Measurements from ENCODE around the gene IL1RN.
"Not testable (repeated sequence)": the region's sequence is repeated elsewhere in the genome, so short reads cannot be mapped to it uniquely, and the experiment has no call there.

The IL1RN gene, protein sequence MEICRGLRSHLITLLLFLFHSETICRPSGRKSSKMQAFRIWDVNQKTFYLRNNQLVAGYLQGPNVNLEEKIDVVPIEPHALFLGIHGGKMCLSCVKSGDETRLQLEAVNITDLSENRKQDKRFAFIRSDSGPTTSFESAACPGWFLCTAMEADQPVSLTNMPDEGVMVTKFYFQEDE

DNA sequence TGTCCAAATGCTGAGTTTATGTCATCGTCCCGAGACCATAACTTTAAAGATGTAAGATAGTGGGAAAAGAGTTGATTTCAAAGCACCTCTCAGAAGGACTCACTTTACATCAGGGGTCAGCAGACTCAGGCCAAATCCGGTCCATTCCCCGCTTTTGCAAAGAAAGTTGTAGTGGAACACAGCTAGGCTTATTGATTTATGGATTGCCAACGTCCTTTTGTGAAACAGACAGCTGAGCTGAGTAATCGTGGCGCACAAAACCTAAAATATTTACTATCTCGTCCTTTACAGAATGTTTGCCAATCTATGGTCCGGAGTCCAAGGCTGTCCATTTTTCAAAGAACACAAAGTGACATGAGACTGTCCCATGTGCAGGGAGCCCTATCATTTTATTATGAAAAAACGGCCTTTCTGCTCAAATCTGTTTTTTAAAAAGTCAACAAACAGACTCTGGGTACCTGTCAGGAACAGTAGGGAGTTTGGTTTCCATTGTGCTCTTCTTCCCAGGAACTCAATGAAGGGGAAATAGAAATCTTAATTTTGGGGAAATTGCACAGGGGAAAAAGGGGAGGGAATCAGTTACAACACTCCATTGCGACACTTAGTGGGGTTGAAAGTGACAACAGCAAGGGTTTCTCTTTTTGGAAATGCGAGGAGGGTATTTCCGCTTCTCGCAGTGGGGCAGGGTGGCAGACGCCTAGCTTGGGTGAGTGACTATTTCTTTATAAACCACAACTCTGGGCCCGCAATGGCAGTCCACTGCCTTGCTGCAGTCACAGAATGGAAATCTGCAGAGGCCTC, at the start of gene IL1RN:
TSS of gene IL1RN (plus strand) at position 754 of the 801 bp plus-strand sequence. CDS start at position 781, 27 bp downstream.
- DNase-seq: no peak

DNA sequence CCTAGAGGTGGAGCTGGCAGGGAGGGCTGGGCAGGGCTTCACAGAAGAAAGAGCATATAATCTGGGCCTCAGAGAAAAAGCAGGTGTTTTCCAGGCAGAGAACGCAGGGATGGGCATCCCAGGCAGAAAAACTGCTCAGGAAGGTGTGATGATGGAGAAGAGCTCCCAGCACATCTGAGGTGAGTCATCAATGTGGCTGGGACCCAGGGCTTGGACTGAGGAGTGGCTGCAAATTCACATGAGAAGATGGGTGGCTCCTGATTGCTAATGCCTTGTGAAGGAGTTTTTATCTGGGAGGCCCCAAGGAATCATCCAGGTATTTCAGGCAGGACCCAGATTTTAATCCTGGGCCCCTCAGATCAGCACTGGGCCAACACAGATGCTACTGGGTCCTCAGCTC, 49.5 kb upstream of the IL1RN start:
- no peak for DNase-seq

DNA sequence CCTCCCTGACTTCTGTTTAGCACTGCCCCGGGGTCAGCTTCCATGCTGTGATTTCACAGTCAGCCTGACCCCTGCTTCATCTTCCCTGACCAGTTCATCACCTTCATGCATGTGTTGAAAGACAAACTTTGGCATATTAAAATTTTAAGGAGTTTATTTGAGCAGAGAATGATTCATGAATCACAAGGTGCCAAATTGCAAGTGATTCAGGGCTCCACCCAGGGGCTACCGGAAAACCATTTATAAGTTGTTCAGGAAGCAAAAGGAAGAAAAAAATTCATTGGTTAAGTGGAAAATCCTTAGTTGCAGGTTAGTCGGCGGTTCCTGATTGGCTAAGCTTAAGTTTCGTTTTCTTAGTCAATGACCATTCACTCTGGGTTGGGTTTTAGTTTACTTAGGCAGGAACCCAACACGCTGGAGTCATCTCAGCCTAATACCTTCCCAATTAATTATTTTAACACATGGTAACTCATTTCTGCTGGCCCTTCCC, 49.0 kb upstream of the IL1RN start:
- no peak for DNase-seq

DNA sequence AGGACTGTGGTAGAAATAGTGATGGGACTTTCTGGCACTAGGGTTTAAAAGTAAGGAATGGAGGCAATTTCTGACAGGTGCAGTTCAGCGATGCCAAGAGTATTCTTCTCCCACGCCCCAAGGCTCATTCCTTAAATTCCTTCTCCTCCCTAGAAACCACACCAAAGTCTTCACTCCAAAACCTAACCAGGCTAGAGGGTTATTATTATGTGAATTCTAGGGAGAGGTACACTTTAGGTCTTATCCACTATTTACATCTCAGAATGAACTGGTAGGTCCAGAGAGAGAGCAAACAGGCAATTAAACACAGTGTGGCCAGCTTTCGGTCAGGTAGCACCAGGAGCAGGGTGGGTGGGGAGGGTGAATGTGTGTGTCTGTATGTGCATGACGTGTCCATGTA, 48.3 kb upstream of the IL1RN start:
- no peak for DNase-seq

DNA sequence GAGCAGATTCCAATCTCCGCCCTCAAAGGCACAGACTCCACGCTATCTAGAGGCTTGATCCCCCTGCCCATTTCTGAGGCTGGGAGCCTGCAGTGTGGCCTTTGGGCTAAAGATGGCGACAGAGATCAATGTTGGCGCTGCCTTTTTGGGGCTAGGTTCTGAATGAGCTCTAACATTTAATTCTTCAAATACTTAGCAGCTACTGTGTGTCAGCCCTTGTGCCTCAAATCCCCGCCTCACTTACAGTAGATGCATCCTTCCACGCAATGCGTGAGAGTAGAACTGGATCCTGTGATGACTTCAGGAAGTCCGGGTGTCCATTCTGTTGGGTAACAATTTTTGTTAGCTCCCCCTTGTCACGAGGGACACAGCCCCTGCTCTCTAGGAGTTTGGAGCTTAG, 47.3 kb upstream of the IL1RN start:
- no peak for DNase-seq

DNA sequence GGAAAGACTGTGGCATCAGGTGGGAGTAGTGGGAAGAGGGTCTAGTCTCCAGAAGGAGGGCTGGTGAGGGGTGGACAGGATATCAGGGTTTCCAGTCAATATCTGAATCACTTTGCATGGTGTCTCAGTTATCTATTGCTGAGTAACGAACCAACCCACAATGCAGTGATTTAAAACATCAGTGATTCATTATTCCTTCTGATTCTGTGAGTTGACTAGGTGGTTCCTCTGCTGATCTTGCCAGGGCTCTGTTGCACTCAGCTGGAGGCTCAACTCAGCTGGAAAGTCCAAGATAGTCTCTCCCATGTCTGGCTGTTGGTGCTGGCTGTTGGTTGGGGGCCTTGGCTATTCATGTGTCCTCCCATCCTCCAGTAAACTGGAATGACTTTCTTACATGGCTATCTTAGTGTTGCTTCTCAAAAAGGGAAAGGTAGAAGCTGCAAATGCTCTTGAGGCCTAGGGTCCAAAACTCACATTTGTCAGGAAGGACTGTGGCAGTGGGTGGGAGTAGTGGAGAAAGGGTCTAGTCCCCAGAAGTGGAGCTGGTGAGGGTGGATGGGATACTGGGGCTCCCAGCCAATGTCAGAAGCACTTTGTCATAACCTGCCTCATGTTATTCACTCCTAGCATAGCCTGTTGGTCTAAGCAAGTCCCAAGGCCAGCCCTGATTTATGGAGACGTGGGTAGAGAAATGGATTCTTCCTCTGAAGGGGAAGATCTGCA, 45.7 kb upstream of the IL1RN start:
- DNase-seq: no peak

DNA sequence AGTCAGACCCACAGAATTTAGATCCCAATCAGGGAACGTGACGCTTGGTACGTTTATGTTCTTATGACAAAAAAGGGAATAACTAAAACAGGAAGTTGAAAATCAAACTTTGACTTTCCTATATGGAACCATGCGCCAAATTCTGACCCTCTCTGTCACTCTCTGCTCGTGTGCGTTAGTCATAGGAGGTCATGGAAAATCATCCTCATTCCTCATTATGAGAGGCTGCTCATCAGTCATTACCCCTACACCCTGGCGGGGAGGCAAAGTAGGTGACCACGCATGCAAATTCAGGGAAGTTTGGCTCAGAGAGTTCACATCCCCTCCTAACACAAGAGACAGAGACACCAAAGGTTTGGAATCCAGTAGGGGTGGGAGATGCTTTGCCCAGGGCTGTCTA, 44.1 kb upstream of the IL1RN start:
- DNase-seq: no peak

DNA sequence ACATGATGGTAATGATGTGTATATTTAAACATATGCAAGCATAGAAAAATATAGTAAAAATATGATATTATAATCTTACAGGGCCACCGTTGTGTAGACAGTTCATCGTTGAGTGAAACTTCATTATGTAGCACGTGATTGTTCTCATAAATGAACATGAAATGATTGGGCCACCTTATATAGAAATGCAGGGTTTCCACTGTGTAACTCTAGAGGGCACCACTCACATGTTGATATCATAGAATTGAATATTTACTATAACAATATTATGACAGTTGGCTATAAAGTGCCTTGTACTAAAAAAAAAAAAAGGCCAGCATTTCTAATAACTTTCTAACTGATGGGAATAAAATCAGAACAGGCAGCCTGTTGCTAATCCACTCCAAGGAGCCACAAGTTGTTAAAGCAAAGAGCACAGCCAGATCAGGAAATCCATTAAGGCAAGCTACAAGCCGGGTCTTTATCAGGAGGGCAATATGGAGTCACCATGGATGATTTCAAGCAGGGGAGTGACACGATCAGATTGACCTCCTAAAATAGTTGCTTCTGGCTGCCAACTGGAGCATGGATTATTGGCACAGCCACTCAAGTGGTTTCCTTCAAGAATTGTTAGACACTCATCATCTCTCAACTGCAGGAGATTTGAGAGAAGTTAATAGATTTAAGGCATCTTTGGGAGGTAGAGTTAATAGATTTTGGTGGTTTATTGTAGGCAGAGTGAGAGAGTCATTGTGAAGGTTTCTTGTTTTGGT, 43.0 kb upstream of the IL1RN start:
- no peak for DNase-seq

DNA sequence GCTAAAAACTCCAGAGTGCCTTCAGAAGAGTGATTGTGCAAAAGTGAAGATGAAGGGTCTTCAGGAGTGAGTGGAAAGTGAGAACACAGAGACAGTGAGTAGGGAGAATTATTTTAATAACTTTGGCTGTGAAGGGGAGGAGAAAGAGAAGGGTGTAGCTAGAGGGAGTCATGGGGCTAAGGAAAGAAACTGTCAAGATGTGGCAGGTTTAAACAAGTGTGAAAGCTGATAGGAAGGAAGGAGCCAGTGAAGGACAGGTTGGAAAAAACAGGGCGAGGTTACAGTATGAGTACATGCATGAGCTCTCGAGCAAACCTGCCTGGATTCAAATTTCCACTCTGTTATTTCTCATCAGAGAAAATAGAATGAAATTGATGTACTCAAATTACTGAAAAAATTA, 41.9 kb upstream of the IL1RN start:
- DNase-seq: no peak

DNA sequence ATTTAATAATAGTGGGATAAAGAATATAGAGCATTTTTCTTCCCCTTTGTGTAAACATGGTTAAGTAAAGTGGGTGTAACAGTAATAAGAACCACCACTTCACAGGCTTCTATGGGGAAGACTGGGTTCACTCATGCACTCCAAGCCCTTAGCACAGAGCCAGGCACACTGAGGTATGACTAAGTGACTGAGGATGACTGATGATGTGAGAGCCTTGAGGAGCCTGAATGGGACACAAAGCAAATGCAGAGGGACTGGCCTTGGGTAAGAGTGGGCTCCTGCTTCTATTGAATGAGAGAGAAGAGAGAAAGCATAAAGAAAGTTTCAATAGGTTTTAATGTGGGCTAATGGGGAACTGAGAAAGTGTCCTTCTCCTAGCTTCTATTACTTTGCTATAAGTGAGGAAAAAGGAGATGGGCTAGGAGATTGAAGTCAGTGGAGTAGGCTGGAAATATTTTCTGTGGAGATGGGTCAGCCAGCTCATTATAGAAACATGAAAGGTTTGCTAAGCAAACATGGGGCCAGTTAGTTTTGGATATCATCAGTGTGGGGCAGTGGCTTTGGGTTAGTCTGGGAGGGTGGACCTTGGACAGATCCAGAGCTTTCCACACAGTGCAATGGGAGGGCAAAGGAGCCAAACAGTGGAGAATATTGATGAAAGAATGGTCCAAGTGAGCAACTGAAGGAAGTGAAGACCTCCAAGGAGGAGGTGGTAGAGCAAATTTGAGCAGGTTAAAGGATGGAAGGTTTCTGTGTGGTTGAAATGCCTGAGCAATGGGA, 39.0 kb upstream of the IL1RN start:
- no peak for DNase-seq

DNA sequence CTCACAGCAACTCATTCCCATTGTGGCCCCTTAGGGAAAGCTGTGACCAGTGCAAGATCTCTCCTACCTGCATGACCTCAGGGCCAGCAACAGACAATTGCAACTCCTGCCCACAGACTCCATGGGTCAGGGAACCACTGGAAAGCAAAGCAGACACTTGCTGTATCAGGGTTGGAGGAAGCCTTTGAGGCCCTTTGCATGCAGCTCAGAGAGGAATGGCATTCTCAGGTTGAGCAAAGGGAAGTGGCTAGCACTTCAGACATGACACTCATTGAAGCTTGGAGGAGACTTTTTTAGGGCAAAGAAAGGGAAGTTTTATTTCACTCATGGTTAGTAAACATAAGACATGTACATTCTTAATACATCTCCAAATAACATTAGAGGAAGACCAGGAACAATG, 37.5 kb upstream of the IL1RN start:
- DNase-seq: no peak

DNA sequence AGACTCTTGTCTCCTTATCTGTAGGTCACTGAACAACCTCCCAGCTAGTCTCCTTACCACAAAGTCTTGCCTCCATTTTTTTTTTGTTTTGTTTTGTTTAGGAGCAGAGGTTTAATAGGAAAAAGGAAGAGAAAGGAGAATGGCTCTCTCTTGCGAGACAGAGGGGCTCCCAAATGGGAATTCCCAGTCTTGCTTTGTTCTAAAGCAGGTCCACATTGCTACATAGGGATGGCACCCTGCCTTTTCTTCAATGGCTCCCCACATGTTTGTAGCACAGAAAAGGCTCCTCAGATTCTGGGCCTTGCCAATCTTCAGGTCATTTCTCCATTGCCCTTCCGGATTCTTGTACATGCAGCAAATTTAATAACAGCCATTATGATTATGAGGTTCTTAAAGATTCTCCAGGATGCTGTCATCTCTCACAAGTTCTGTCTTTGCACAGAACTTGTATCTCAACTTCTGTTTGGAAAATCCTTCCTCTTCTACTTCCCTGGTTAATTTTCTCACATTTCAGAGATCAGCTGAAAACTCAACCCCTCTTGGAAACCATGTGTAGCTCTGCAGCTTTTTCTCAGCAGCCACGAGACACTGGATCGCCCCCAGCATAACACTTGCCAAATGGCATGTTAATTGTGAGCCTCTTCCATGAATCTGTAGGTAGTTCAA, 36.0 kb upstream of the IL1RN start:
- no peak for DNase-seq

DNA sequence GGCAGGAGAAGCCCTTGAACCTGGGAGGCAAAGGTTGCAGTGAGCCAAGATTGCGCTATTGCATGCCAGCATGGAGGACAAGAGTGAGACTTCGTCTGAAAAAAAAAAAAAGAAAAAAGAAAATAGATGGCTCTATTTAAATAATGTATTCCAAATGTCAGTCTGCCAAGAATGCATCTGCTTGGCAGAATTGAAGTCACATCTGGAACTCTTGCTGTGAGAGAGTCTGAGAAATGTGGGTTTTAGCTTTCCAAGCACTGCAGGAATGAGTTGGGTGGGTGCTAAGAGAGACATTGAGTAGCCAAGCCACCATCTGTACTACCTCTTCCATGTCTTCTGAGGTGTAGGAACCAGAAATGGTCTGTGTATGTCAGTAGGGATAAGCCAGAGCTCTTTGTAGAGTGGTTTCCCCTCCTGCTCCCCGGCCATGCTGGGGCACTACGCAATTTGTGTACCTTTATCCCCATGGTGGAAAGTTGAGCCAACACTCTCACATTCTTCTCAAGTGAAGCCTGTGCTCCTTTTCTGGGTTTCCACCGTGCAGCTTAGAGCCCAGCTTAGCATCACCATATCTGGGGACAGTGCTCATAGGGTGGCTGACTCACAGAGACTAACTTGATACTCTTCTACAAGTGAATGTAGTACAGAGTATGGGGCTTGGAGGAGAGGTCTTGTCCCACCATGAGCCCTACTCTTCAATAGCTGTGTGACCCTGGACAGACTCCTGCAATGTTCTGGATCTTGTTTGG, 34.4 kb upstream of the IL1RN start:
- DNase-seq: no peak

DNA sequence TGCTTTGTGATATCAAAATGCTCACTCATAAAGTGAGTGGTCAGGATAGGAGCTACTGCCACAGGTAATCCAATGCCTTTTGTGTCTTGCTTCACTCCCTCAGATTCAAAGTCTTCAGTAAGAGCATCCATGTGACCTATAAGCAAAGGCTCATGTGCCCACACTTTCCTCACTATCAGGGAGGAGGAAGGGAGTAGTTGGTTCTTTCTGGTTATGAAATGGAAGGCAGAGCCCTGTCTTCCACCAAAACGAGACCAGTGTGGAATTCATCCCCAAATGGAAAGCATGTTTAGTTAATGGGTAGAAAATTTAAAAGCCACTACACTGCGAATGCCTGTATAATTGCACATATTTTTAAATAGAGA, 33.8 kb upstream of the IL1RN start:
- DNase-seq: no peak

DNA sequence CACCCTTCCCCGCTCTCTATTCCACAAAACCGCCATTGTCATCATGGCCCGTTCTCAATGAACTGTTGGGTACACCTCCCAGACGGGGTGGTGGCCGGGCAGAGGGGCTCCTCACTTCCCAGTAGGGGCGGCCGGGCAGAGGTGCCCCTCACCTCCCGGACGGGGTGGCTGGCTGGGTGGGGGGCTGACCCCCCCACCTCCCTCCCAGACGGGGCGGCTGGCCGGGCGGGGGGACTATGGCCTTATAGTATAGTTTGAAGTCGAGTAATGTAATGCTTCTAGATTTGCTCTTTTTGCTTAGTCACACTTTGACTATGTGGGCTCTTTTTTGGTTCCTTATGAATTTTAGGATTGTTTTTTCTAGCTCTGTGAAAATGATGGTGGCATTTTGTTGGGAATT, 31.1 kb upstream of the IL1RN start:
- not testable (repeated sequence) for DNase-seq

DNA sequence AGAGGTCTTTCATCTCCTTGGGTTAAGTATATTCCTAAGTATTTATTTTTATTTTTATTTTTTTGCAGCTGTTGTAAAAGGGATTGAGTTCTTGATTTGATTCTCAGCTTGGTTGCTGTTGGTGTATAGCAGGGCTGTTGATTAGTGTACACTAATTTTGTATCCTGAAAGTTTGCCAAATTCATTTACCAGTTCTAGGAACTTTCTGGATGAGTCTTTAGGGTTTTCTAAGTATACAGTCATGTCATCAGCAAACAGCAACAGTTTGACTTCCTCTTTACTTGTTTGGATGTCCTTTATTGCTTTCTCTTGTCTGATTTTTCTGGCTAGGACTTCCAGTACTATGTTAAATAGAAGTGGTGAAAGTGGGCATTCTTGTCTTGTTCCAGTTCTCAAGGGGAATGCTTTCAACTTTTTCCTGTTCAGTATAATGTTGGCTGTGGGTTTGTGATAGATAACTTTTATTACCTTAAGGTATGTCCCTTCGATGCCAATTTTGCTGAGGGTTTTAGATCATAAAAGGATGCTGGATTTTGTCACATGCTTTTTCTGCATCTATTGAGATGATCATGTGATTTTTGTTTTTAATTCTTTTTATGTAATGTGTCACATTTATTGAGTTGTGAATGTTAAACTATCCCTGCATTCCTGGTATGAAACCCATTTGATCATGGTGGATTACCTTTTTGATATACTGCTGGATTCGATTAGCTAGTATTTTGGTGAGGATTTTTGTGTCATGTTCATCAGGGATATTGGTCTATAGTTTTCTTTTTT, 30.4 kb upstream of the IL1RN start:
- DNase-seq: not testable (repeated sequence)

DNA sequence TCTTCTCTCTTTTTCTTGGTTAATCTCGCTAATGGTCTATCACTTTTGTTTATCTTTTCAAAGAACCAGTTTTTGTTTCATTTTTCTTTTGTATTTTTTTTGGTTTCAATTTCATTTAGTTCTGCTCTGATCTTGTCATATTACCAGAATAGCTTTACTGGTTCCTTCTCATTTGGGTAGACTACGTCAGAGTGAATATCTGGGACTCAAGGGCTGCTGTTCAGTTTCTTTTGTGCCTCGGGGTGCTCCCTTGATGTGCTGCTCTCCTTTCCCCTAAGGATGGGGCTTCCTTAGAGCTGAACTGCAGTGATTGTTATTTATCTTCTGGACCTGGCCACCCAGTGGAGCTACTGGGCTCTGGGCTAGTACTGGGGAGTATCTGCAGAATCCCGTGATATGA, 29.4 kb upstream of the IL1RN start:
- DNase-seq: no peak

DNA sequence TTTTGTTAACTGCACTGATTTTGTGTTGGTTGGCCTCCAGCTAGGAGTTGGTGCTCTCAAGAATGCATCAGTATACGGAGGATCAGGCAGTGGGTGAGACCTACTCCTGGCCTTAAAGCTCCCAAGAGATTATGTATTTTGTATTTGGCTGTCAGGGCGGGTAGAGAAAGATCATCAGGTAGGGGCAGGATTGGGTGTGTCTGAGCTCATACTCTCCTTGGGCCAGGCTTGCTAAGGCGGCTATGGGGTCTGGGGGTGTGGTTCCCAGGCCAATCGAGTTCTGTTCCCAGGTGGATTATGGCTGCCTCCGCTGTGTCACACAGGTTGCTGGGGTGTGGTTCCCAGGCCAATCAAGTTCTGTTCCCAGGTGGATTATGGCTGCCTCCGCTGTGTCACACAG, 28.9 kb upstream of the IL1RN start:
- DNase-seq: no peak

DNA sequence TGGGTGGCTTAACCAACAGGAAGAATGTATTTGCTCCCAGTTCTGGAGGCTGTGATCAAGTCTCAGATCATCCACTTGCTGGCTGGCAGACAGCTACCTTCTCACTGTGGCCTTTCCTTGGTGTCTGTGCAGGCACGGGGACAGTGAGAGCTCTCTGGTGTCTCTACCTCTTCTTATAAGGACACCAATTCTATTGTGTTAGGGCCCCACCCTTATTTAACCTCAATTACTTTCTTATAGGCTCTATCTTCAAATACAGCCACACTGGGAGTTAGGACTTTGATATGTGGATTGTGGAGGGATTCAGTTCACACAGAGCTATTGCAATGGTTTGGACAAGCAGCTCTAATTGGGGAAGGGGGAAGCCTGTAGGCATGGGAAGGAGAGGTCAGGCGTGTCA, 25.3 kb upstream of the IL1RN start:
- no peak for DNase-seq

DNA sequence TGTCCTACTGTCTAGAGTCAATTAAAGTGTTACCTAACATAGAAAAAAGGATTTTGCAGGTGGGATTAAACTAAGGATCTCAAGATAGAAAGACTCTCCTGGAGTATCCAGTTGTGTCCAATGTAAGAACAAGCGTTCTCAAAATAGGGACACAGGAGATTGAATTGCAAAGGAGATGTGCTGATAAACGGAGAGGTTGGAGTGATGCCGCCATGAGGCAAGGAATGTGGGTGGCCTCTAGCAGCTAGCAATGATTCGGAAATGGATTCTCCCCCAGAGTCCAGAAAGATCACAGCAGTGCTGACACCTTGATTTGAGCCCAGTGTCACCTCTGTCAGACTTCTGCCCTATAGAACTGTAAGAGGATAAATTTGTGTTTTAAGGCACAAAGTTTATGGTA, 24.1 kb upstream of the IL1RN start:
- no peak for DNase-seq
